CD4-positive, alpha-beta T cell treated with Interleukin-21 for 1 hour (primary cell): Measurements from ENCODE around the gene MOB3A.
"Not testable (repeated sequence)": the region's sequence is repeated elsewhere in the genome, so short reads cannot be mapped to it uniquely, and the experiment has no call there.

Experiments used
- DNase-seq: peaks from one replicate; pipeline ENCODE4 v3.0.0-alpha.2; 2020

Gene MOB3A

DNA sequence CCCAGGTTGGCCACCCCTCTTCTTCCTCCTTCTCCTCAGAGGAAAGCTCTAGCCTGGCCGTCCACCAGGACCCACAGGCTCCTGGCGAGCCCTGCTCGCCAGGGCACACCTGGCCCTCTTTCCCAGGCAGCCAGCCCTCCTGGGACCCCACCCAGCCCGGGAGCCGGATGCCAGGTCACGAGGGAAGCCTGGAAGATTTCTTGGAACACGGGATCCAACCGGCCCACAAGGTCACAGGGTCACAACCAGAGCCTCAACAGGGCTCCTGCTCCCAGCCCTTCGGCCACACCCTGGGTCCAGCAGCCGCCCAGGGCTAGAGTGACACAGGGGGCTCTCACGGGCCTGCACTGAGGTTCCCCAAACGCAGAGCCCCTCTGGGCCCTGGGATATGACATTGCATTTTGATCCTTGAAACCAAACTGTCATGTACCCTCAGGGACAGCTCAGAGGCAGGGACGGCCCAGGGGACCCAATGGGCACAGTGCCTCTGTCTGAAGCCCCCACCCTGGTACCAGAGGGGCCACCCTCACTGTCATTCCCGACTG lies 50.6 kb downstream of the MOB3A start:
- no peak for DNase-seq

DNA sequence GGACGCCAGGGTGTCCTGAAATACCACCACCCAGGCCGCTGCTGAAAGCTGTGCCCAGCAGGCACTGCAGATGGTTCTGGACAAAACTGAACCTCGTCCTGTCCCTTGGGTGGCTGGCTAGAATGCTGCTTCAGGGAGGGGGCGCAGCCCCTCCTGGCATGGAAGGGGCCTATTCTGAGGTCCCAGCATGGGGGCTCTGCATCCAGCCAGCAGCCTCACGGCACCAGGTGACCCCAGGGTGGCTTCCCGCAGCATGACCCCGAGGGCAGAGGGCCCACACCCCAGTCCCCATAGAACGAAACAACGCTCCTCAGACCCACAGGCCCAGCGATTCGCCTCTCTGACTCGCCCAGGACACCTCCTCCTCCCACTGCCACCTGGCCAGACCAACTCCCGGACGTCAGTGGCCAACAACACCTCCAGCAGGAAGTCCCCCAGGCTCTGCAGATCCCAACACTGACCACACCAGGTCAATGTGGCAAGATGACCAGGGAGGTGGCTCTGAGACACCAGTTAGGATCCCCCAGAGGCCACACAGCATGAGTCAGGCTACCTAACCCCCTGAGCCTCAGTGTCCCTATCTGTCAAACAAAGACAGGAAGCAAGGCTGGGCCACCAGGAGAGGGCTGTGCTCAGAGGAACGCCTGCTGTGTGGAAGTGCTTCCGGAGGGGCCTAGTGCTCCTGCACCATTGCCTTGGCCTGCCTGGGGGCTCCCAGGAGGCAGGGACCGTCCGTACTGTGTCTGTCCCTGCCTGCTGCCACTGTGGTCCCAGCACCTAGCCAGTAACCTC lies 51.2 kb downstream of the MOB3A start:
- no peak for DNase-seq

GRCh38 chr19:2043961-2044708 lies 52.0 kb downstream of the MOB3A start:
- no peak for DNase-seq

- DNase-seq: no peak
Measured at GRCh38 chr19:2043251-2043641, 52.9 kb downstream of the MOB3A start.

- peak; percentile 39 for DNase-seq
Measured at GRCh38 chr19:2042485-2043250, 53.5 kb downstream of the MOB3A start.

- peak; percentile 100 for DNase-seq
Measured at GRCh38 chr19:2041683-2042484, 54.2 kb downstream of the MOB3A start.

DNA sequence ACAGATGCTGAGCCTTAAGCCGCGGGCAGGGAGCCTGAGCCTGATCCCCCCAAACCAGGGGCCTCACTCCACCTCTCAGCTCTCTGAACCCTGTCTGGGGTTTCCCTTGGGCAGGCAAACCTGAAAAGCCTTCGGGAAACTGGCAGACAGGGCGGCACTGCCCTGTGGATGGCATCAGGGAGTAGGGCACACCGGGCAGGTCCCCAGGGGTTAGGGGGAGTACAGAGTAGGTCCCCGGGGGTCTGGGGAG lies 54.8 kb downstream of the MOB3A start:
- peak; percentile 39 for DNase-seq

DNA sequence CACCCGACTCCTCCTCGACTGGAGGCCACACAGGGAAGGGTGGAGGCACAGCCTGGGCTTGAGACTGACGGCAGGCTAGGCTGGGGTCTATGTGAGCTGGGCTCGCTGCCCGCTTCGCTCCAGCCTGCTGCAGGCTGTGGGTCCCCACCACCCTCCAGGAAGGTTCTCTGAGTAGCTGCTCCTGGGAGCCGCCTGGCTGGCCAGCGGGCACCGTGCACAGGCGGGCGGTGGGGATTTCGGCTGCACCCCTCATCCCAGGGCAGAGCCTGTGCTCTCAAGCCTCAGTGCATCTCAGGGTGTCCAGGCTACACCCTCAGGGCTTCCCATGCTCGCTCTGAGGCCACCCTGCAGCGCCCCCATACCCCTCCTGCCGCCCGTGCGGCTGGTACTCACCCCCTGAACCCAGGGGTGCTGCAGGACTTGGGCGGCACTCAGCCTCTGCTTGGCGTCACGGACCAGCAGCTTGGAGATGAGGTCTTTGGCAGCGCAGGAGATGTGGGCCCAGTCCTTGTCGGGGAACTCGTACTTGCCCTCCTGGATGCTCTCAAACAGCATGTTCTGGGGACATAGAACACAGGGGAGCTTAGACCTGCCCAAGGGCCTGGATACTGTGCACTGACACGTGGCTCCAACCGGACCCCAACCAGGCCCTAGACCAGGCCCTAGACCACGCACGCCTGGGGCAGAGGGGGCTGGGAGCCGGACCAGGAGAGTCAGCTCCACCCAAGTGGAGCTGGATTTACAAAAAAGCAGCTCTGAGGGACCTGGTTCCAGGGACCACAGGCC lies 55.3 kb downstream of the MOB3A start:
- DNase-seq: no peak

DNA sequence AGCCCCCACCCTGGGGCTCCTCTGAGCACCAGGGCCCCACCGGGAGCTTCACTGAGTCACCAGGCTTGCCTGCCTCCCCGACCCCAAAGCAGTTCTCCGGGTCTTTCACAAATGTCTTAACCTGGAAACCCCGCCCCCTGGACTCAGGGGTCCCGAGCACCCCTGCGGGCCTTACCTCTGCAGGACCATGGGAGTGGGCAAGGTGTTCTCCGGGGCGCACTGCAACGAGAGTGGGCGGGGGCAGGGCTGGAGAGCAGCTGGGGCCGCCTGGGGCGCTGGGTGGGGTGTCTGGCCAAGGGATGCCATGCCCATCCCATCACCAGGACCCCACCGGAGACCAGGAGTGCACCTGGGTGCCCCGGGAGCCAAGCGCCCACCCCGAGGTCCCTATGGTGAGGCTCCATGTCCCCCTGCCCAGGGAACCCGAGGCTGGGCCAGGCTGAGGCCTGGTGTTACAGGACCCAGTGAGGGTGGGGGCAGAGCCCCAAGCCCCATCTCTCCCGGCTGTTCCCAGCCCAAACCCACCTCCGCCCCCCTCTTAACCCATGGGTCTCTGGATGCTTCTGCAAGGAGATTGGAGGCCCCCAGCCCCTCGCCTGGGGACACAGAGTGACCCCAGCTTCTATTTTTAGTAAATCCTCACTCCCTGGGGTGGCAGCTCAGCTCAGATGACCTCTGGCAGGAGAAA lies 56.0 kb downstream of the MOB3A start:
- DNase-seq: no peak

DNA sequence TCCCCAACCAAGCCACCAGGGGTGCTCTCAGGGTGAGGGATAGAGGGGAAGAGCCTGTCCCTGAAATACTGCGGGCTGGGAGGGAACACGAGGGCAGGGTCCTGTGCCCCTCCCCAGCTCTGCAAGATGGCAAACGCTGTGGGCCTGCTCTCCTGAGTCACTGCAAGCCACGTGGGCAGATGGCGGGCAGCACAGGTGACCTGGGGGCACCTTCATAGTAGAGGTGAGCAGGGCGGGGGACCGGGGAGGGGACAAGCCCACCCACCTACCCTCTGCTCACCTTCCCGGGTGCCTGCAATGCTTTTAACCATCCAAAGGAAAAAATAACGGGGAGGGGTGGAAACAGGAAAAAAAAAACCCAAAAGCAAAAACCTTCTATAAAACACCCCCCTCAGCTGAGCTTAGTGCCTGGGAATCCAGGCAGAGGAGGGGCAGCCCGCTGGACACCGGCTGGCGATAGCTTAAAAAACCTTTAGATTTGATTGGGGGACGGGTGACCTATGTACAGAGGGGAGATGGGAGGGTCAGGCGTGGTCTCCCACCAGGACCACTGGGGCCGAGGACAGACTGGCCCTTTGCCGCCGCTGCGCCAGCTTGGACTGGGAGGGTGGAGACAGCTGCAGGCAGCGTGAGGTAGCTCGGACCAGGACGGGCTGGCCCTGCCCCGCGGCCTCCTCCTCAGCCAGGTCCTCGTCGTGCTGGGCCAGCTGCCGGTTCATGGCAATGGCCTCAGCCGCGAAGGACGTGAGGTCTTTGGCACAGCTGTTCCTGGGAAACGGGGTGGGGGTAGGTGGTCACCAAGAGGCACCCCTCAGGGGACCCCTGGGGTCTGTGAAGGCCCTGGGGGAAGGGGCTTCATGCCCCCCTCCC lies 56.8 kb downstream of the MOB3A start:
- no peak for DNase-seq

- DNase-seq: no peak
Measured at GRCh38 chr19:2038284-2039088, 57.6 kb downstream of the MOB3A start.

DNA sequence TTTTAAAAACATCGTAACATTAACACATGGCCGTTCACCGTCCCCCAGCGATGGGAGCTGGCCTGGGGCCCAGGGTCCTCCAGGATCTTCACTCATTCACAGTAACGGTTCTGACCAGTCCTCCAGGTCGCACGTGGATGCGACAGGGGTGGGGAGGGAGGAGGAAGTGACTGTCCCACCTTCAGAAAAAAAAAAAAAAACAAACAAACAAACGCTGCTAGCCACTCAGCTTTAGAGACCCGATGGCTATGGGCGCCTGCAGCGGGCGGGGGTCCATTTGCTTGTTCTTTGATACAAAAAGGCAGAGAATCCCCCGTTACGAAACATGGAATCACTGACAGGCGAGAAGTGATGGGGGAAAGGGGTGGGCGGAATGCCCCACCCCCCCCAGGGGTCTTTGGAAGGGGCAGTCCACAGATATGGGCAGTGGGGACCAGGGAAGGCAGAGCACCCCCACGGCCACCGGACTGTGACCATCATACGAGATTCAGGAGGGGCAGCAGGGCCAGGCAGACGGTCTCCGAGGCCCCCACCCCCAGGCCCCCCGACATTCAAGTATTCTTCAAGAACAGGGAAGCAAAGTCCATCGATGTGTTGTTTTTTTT lies 58.4 kb downstream of the MOB3A start:
- DNase-seq: no peak

- DNase-seq: no peak
Measured at GRCh38 chr19:2036424-2036823, 59.7 kb downstream of the MOB3A start.

GRCh38 chr19:2035590-2035991 lies 60.5 kb downstream of the MOB3A start:
- no peak for DNase-seq

- DNase-seq: peak; percentile 75
Measured at GRCh38 chr19:2034729-2035589, 61.2 kb downstream of the MOB3A start.

DNA sequence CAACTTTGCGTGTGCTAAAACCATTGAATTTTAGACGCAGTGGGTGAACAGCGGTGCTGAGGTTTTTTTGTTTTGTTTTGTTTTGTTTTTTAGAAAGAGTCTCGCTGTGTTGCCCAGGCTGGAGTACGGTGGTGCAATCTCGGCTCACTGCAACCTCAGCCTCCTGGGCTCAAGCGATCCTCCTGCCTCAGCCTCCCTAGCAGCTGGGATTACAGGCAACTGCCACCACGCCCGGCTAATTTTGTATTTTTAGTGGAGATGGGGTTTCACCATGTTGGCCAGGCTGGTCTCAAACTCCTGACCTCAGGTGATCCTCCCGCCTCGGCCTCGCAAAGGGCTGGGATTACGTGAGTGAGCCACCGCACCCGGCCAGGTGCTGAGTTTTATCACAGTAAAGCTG lies 61.9 kb downstream of the MOB3A start:
- not testable (repeated sequence) for DNase-seq

- no peak for DNase-seq
Measured at GRCh38 chr19:2033825-2034159, 62.3 kb downstream of the MOB3A start.
